NOMO-1 (cell line): ENCODE data around the gene MYH7B.

ENCODE experiments used
- DNase-seq, 2 experiments: peaks; one replicate each; lab custom pipeline; 2025; ENCODE audit not compliant: unreplicated experiment in 2 of 2; lab: John Stamatoyannopoulos, UW

Gene MYH7B

DNA sequence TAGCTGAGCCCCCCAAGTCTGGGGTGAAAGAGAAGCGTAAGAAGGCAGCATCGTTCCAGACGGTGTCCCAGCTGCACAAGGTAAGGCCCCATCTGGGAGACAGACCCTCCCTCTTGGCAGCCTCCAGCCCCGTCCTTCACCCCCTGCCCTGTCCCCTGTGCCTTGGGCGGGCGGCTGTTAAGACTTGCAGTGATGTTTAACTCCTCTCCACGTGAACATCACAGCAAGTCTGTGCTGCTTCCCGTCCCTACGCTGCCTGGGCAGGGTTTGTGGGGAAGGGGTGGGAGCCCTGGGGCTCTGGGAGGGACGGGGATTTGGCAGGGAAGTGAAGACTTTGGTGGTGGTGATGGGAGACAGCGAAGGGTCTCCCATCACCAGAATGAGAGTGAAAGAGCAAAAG, 34.6 kb downstream of the MYH7B start:
- no peak for DNase-seq

- no peak for DNase-seq
Measured at GRCh38 chr20:34990661-34991214, 35.1 kb downstream of the MYH7B start.

DNA sequence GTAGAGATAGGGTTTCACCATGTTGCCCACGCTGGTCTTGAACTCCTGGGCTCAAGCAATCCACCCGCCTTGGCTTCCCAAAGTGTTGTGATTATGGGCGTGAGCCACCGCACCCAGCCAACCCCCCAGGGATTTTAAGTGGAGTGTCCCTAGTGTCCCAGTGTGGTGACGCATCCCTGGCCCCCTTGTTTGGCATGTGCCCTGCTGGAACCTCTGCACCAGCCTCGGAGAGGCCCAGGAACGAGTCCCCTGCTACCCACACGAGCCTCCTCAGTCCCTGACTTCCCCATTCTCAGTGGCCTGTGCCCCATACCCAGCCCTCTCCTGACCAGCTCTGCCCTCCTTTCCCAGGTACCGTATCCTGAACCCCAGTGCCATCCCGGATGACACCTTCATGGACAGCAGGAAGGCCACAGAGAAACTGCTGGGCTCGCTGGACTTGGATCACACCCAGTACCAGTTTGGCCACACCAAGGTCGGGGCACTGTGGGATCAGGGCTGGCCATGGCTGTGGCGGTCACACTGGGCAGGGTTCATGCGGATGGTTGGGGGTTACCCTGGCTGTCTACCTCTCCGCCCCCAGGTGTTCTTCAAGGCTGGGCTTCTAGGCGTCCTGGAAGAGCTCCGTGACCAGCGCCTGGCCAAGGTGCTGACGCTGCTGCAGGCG, 37.2 kb downstream of the MYH7B start:
- no peak for DNase-seq

DNA sequence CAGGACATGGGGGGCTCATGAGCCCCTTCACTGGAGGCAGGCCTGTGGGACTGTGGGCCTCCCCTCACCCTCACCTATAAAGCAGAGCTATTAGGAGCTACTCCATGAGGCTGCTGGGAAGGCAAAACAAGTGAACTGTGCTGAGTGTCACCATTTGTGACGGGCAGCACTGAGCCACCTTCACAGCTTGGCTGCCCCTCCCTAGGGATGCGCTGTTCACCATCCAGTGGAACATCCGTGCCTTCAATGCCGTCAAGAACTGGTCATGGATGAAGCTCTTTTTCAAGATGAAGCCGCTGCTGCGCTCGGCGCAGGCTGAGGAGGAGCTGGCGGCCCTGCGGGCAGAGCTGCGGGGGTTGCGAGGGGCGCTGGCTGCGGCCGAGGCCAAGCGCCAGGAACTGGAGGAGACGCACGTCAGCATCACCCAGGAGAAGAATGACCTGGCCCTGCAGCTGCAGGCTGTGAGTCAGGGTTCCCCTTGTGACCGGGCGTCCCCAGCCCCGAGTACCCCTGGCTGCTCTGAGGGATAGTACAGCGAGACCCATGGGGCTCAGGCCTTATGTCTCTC, 38.4 kb downstream of the MYH7B start:
- no peak for DNase-seq

DNA sequence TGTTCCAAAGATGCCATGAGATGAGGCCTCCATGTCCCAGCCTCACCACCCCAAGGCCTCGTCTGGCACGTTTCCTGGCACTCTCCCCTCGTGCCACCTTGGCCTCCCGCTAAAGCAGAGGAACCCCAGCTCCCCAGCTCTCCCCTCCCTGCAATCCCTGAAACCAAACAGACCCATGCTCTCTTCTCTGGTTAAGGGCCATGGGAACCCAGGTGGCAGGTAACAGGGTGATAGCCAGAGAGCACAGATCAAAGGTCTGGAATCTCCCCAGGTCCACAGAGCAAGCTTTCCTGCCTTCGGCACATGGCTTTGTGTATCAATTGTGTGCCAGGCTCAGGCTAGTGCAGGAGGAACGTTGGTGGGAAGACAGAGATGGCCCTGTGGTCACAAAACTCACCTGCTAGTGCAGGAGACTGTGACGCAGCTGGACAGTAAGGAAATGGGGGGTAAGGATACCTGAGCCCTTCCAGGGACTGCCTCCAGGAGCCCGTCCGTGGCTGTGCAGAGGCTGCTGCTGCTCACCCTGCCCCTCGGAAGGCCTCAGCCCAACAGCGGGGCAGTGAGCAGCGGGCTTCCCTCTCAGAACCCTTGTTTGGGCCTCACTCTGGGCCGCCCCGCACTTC, 39.0 kb downstream of the MYH7B start:
- DNase-seq, result no peak

- no peak for DNase-seq
Measured at GRCh38 chr20:34995192-34995591, 39.5 kb downstream of the MYH7B start.

DNA sequence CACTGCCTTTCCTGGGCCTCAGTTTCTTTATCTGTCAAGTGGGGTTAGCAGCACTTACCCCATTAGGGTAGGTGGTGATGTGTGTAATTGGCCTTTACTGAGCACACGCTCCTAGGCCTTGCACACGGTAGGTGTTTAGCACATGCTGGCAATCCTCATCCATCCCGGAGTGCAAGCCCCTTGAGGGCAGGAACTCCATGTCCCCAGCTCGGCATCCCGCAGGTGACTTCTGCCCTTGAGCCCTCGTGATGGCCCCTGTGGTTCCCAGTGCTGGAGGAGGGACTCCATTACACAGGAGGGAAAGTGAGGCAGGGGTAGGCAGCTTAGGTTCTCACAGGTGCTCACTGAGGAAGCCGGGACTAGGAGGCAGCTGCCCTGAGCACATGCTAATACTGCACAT, 40.0 kb downstream of the MYH7B start:
- DNase-seq, result no peak

DNA sequence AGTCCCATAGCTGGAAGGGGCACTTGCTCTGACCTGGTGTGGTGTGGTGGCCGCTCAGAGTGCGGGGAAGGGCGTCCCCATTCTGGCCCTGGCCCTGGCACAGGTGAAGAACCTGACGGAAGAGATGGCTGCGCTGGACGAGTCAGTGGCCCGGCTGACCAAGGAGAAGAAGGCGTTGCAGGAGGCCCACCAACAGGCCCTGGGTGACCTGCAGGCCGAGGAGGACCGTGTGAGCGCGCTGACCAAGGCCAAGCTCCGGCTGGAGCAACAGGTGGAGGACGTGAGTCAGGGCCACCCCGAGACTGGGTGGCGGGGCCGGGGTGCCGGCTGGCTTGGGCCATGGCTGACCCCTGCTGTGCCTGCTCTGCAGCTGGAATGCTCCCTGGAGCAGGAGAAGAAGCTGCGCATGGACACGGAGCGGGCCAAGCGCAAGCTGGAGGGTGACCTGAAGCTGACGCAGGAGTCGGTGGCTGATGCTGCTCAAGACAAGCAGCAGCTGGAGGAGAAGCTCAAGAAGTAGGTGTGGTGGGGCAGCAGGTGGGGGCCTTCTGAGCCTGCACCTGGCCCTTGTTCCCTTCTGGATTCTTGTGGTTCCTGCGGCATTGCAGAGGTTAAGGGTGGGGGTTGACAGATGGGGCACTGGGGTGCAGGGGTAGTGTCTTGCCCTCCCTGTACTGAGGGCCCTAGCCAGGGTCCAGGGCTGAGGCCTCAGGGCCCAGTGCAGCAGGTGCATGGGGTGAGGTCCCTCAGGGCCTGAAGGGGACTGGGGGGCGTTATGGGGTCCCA, 40.8 kb downstream of the MYH7B start:
- no peak for DNase-seq

DNA sequence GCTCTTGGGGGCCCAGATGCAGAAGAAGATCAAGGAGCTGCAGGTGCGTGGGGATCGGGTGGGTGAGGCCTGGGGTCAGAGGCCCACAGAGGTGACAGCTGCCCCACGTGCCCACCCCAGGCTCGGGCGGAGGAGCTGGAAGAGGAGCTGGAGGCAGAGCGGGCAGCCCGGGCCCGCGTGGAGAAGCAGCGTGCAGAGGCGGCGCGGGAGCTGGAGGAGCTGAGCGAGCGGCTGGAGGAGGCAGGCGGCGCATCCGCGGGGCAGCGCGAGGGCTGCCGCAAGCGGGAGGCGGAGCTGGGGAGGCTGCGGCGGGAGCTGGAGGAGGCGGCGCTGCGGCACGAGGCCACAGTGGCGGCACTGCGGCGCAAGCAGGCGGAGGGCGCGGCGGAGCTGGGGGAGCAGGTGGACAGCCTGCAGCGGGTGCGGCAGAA, 41.5 kb downstream of the MYH7B start:
- DNase-seq, result no peak

GRCh38 chr20:34997774-34998173, 42.1 kb downstream of the MYH7B start:
- DNase-seq, result no peak

GRCh38 chr20:34998331-34998950, 42.8 kb downstream of the MYH7B start:
- DNase-seq, result no peak

DNA sequence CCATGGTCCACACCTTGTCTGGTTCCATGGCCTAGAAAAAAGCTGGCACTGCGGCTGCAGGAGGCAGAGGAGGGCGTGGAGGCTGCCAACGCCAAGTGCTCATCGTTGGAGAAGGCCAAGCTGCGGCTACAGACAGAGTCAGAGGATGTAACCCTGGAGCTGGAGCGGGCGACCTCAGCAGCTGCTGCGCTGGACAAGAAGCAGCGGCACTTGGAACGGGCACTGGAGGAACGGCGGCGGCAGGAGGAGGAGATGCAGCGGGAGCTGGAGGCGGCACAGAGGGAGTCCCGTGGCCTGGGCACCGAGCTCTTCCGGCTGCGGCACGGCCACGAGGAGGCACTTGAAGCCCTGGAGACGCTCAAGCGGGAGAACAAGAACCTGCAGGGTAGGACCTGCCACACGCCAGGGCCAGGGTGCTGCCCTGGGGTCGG, 43.4 kb downstream of the MYH7B start:
- no peak for DNase-seq

GRCh38 chr20:34999782-35000181, 44.1 kb downstream of the MYH7B start:
- no peak for DNase-seq

DNA sequence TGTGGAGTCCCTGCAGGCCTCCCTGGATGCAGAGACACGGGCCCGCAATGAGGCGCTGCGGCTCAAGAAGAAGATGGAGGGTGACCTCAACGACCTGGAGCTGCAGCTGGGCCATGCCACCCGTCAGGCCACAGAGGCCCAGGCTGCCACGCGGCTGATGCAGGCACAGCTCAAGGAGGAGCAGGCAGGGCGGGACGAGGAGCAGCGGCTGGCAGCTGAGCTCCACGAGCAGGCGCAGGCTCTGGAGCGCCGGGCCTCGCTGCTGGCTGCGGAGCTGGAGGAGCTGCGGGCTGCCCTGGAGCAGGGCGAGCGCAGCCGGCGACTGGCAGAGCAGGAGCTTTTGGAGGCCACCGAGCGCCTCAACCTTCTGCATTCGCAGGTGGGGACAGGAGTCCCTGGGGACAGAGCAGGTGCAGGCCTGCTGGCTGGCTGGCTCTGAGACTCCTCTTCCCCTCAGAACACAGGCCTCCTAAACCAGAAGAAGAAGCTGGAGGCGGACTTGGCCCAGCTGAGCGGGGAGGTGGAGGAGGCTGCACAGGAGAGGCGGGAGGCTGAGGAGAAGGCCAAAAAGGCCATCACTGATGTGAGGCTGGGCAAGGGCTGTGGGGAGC, 44.7 kb downstream of the MYH7B start:
- no peak for DNase-seq

DNA sequence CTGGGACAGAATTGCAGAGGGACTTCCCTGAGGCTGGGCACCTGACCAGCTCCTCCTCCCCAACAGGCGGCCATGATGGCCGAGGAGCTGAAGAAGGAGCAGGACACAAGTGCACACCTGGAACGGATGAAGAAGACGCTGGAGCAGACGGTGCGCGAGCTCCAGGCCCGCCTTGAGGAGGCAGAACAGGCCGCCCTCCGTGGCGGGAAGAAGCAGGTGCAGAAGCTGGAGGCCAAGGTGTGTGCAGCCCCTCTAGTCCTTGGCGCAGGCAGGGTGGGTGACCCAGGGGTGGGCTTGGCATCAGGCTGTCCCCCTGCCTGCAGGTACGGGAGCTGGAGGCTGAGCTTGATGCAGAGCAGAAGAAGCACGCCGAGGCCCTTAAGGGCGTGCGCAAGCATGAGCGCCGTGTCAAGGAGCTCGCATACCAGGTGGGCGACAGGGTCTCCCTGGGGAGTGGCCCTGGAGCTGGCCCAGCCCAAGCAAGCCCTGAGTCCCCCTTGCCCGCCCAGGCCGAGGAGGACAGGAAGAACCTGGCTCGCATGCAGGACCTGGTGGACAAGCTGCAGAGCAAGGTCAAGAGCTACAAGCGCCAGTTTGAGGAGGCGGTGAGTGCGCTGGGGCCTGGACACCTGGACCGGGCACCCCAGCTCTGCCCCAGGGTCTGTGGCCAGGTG, 45.4 kb downstream of the MYH7B start:
- no peak for DNase-seq

DNA sequence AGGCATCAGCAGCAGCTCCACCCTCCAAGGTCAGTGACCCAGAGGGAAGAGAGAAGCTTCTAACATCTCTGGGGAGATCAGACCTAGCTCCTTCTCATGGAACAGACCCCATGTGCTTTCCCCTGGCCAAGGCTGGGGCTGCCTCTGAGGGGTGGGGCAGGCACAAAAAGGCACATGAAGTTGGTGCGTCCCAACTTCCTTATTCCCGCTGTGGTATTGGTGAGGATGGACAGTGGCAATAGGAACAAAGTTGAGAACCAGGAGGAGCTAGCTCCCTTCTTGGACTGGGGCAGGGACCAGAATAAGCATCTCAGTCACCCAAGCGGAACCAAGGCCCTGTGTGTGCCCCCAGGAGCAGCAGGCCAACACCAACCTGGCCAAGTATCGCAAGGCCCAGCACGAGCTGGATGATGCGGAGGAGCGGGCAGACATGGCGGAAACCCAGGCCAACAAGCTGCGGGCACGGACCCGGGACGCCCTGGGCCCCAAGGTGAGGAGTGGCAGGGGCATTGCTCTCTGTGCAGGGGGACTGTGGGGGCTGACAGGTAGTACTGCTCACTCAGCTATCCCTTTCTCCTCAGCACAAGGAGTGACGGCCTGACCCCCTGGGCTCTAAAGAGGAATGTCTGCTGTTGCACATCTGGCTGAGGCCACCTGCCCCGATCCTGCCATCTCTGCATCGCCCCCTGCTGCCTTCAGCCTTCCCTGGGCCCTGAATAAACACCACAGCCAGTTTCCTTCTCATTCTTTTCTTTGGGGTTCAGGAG, 46.1 kb downstream of the MYH7B start:
- no peak for DNase-seq

DNA sequence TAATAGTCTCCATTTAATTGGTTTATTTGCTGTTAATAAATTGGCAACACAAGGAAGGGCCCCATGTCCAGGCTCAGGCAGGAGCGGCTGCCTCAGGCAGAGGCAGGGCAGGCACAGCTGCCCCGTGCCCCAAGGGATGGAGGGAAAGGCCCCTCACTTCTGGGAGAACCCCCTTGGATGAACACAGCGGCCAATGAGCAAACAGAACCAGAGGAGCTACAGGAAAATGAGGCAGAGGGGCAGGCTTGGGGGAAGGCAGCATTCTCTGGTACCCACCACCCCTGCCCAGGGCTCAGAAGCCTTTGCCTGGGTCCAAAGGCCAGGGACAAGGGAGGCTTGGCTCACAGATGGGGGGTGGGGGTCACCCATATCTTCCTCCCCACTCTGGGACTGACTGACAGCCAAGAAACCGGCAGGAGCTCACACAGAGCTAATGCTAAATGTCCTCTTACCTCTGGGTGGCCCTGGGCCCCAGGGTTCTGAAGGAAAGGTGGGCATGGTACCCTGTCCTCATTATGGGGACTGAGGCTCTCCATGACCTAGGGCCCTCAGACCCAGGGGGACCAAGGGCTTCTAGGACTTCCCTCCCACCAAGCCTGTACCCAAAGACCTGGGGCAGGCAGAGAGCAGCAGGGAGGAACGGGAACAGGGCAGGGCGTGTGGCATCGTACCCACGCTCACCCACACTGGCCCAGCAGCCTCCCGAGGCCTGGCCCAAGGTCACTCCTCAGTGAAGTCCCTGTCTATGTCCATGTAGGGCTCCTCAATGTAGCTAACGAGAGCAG, 47.0 kb downstream of the MYH7B start:
- DNase-seq, result no peak
